ENCODE measurements around the gene MND1. TPM values are rescaled to one million over a fixed set of nuclear protein-coding genes. Genes with fewer than 3 reads are reported as not detected.

MND1 gene
- total and polyA plus RNA-seq, 2 donors from 2014 or later: 0.98 to 1.5 TPM

DNA sequence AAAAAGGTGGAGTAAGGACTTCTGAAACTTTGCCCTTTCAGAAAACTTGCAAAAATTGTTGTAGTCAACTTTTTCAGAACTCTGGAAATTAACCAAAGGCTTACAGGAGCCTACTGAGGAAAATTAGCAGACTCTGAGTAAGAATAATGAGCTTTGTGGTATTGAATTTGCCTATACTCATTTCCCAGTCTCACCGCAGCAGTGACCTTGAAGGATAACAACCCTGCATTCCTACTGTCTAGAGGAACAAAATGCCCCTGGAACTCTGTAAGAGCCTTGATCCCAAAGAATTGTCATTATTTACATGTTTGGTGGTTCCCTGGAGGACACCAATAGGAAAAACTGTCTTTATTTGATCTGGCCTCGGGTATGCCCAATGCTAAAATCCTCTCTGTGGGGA is 57.9 kb downstream of the MND1 start:
- H3K4me1 ChIP-seq (ENCODE audit: control insufficient read depth in 2 of 3, insufficient read depth in 2 of 3, low read depth in 1 of 3, low read length in 3 of 3): no peaks in the 10 kb centered on the region
- no peaks in the 10 kb centered on the region for H3K36me3 ChIP-seq (ENCODE audit: control insufficient read depth in 2 of 3, insufficient read depth in 3 of 3, low read length in 3 of 3)
- no peaks in the 10 kb centered on the region for H3K9me3 ChIP-seq (ENCODE audit: control insufficient read depth in 2 of 3, insufficient read depth in 1 of 3, low read length in 3 of 3)
- DNase-seq (no peak), FAIRE-seq (no peak)
- no peaks in the 10 kb centered on the region for H3K27me3 ChIP-seq (ENCODE audit: control insufficient read depth, insufficient read depth, low read length)
- TF ChIP-seq, protein P1, sequence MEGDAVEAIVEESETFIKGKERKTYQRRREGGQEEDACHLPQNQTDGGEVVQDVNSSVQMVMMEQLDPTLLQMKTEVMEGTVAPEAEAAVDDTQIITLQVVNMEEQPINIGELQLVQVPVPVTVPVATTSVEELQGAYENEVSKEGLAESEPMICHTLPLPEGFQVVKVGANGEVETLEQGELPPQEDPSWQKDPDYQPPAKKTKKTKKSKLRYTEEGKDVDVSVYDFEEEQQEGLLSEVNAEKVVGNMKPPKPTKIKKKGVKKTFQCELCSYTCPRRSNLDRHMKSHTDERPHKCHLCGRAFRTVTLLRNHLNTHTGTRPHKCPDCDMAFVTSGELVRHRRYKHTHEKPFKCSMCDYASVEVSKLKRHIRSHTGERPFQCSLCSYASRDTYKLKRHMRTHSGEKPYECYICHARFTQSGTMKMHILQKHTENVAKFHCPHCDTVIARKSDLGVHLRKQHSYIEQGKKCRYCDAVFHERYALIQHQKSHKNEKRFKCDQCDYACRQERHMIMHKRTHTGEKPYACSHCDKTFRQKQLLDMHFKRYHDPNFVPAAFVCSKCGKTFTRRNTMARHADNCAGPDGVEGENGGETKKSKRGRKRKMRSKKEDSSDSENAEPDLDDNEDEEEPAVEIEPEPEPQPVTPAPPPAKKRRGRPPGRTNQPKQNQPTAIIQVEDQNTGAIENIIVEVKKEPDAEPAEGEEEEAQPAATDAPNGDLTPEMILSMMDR (IDR thresholded peaks at IDR 0.05; ENCODE audit: borderline replicate concordance, extremely low read depth, insufficient read depth): no peak
- no peak overlapping the region for H3K4me3 ChIP-seq (ENCODE audit: low read length in 3 of 3)
- H3K9ac ChIP-seq (ENCODE audit: low read length in 3 of 3): no peak overlapping the region
- intact Hi-C loops (cut with DNase I): no loop called here
- no peak overlapping the region for H3K27ac ChIP-seq (ENCODE audit: low read depth in 2 of 2, low read length in 2 of 2)

DNA sequence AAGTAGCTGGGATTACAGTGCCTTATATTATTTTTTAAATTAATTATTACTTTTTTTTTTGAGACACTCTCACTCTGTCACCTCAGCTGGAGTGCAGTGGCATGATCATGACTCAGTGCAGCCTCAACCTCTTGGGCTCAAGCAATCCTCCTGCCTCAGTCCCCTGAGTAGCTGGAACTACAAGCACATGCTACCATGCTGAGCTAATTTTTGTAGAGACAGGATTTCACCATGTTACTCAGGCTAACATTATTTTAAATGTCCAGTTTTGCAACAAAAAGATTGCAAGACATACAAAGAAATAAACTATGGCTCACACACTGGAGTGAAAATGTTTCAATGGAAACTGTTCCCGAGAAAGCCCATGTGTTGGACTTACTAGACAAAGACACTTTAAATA is 59.2 kb downstream of the MND1 start:
- Histone ChIP-seq H3K9me3 (ENCODE audit: control insufficient read depth in 2 of 3, insufficient read depth in 1 of 3, low read length in 3 of 3) (no peaks in the 10 kb centered on the region), H3K4me1 (ENCODE audit: control insufficient read depth in 2 of 3, insufficient read depth in 2 of 3, low read depth in 1 of 3, low read length in 3 of 3) (no peaks in the 10 kb centered on the region), H3K27ac (ENCODE audit: low read depth in 2 of 2, low read length in 2 of 2) (no peak overlapping the region), H3K27me3 (ENCODE audit: control insufficient read depth, insufficient read depth, low read length) (no peaks in the 10 kb centered on the region), H3K9ac (ENCODE audit: low read length in 3 of 3) (no peak overlapping the region), H3K4me3 (ENCODE audit: low read length in 3 of 3) (no peak overlapping the region), H3K36me3 (ENCODE audit: control insufficient read depth in 2 of 3, insufficient read depth in 3 of 3, low read length in 3 of 3) (no peaks in the 10 kb centered on the region)
- intact Hi-C loops (cut with DNase I): no loop called here
- no peak for DNase-seq
- no peak for FAIRE-seq
- TF ChIP-seq, protein P1 (IDR thresholded peaks at IDR 0.05; ENCODE audit: borderline replicate concordance, extremely low read depth, insufficient read depth): no peak

DNA sequence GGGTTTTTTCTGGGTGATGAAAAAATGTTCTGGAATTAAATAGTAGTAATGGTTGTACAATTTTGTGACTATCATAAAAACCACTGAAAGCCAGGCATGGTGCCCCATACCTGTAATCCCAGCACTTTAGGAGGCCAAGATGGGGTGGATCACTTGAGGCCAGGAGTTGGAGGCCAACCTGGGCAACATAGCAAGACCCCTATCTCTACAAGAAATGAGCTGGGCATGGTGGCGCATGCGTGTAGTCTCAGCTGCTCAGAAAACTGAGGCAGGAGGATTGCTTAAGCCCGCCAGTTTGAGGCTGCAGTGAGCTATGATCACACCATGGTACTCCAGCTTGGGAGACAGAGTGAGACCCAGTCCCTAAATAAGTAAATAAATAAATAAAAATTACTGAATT is 63.4 kb downstream of the MND1 start:
- H3K27ac ChIP-seq (ENCODE audit: low read depth in 2 of 2, low read length in 2 of 2): no peak overlapping the region
- FAIRE-seq (no peak), DNase-seq (no peak)
- TF ChIP-seq, protein P1 (IDR thresholded peaks at IDR 0.05; ENCODE audit: borderline replicate concordance, extremely low read depth, insufficient read depth): no peak
- H3K4me1 ChIP-seq (ENCODE audit: control insufficient read depth in 2 of 3, insufficient read depth in 2 of 3, low read depth in 1 of 3, low read length in 3 of 3): no peaks in the 10 kb centered on the region
- H3K36me3 ChIP-seq (ENCODE audit: control insufficient read depth in 2 of 3, insufficient read depth in 3 of 3, low read length in 3 of 3): no peaks in the 10 kb centered on the region
- H3K27me3 ChIP-seq (ENCODE audit: control insufficient read depth, insufficient read depth, low read length): no peaks in the 10 kb centered on the region
- H3K9ac ChIP-seq (ENCODE audit: low read length in 3 of 3): no peak overlapping the region
- intact Hi-C loops (cut with DNase I): no loop called here
- H3K4me3 ChIP-seq (ENCODE audit: low read length in 3 of 3): no peak overlapping the region
- H3K9me3 ChIP-seq (ENCODE audit: control insufficient read depth in 2 of 3, insufficient read depth in 1 of 3, low read length in 3 of 3): no peaks in the 10 kb centered on the region

DNA sequence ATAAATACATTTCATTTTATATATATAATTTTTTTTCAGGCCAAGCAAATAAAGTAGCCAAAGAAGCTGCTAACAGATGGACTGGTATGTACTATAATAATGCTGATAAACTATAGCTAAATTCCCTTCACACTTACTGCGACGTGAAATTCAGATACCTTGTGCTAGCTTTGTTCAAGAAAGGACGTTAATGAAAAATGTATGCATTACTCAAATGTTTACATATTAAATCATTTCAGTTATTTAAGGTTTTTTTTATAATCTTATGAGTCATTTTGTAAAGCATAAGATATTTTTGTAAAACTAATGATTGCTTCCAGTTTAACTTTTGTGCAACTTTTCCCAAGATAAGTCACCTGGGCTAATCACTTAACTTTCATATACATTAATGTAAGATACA is 64.4 kb downstream of the MND1 start:
- Histone ChIP-seq H3K9ac (ENCODE audit: low read length in 3 of 3) (no peak overlapping the region), H3K36me3 (ENCODE audit: control insufficient read depth in 2 of 3, insufficient read depth in 3 of 3, low read length in 3 of 3) (no peaks in the 10 kb centered on the region), H3K27ac (ENCODE audit: low read depth in 2 of 2, low read length in 2 of 2) (no peak overlapping the region), H3K9me3 (ENCODE audit: control insufficient read depth in 2 of 3, insufficient read depth in 1 of 3, low read length in 3 of 3) (no peaks in the 10 kb centered on the region), H3K4me1 (ENCODE audit: control insufficient read depth in 2 of 3, insufficient read depth in 2 of 3, low read depth in 1 of 3, low read length in 3 of 3) (no peaks in the 10 kb centered on the region), H3K4me3 (ENCODE audit: low read length in 3 of 3) (no peak overlapping the region), H3K27me3 (ENCODE audit: control insufficient read depth, insufficient read depth, low read length) (no peaks in the 10 kb centered on the region)
- intact Hi-C loops (cut with DNase I): no loop called here
- TF ChIP-seq, protein P1 (IDR thresholded peaks at IDR 0.05; ENCODE audit: borderline replicate concordance, extremely low read depth, insufficient read depth): no peak
- FAIRE-seq (no peak), DNase-seq (no peak)
